HCT116 (cell line): ENCODE data around the gene LEKR1. TPM values are rescaled to one million over a fixed set of nuclear protein-coding genes. Genes with fewer than 3 reads are reported as not detected.

Experiments used
- ATAC-seq: fragments of 200-7000 bp; cut with Tn5 transposase; 2 replicates; pipeline ENCODE4 v1.9.1; 2020; ENCODE audit warnings: mild to moderate bottlenecking, moderate library complexity
- BruUV-seq: library from RNA; stranded (reverse); fragments of 400-500 nt; replicated peaks from 2 replicates; lab custom pipeline; 2021; lab: Mats Ljungman, UMichigan
- CTCF ChIA-PET: fragments of 300-600 bp; sonication (Branson Sonifier 250); formaldehyde crosslinking; loops from one replicate; lab custom pipeline; 2021; ENCODE audit warnings: antibody characterized with exemption; lab: Charles Lee
- POLR2A ChIA-PET: fragments of 300-600, 350-600 bp; sonication (Branson Sonifier 250); formaldehyde crosslinking; loops from one replicate; lab custom pipeline; 2021; ENCODE audit warnings: antibody characterized with exemption; lab: Charles Lee
- RAD21 ChIA-PET, 2 experiments: fragments of 300-600 bp; sonication (Branson Sonifier 250); formaldehyde crosslinking; loops; one replicate each; lab custom pipeline; 2023; ENCODE audit warnings: low total read pairs in 2 of 2; ENCODE audit not compliant: uncharacterized antibody in 2 of 2, unreplicated experiment in 2 of 2, low non-redundant PET in 1 of 2; lab: Charles Lee
- DNase-seq: peaks from one replicate; pipeline ENCODE4 v3.0.0-alpha.2; 2010; ENCODE audit warnings: low read depth, low spot score
- H2AFZ ChIP-seq: fragments of 200-600 bp; shearing (Covaris generic), sonication (generic); 2 replicates; pipeline ENCODE4 v1.6.1; 2017; ENCODE audit warnings: low read depth, mixed run types, mixed read lengths, antibody characterized with exemption, low read length; ENCODE audit not compliant: poor library complexity, severe bottlenecking
- H3K27ac ChIP-seq: 2 replicates; pipeline ENCODE4 v1.5.1; 2012; ENCODE audit warnings: low read depth, low read length
- H3K27me3 ChIP-seq: fragments of 200-600 bp; sonication (generic); 2 replicates; pipeline ENCODE4 v1.6.1; 2016; ENCODE audit warnings: mixed run types, low read length, mixed read lengths; ENCODE audit not compliant: insufficient read depth
- H3K36me3 ChIP-seq, 2 experiments: fragments of 200-500 bp in 1 of 2; fragments of 200-600 bp in 1 of 2; sonication (Bioruptor generic) in 1 of 2; sonication (generic) in 1 of 2; 2 replicates each; pipeline versions ENCODE4 v1.5.1 to v1.6.1; 2014 to 2016; ENCODE audit warnings: low read length in 2 of 2, inconsistent platforms in 1 of 2, mixed read lengths in 1 of 2, mixed run types in 1 of 2; ENCODE audit not compliant: insufficient read depth in 2 of 2, control insufficient read depth in 1 of 2
- H3K4me1 ChIP-seq, 2 experiments: fragments of 200-600 bp in 1 of 2; sonication (generic) in 1 of 2; 2 replicates each; pipeline versions ENCODE4 v1.5.1 to v1.6.1; 2012 to 2017; ENCODE audit warnings: low read length in 2 of 2, inconsistent platforms in 1 of 2, mild to moderate bottlenecking in 1 of 2, mixed read lengths in 1 of 2, mixed run types in 1 of 2, moderate library complexity in 1 of 2; ENCODE audit not compliant: insufficient read depth in 2 of 2, control insufficient read depth in 1 of 2
- H3K4me2 ChIP-seq: fragments of 200-600 bp; sonication (generic); 2 replicates; pipeline ENCODE4 v1.6.1; 2017; ENCODE audit warnings: mixed run types, low read length, mixed read lengths
- H3K4me3 ChIP-seq, 2 experiments: fragments of 200-600 bp in 1 of 2; sonication (generic) in 1 of 2; replicated peaks in 1 of 2; 2 replicates each; pipeline ENCODE4 v1.5.1; 2011 to 2016; ENCODE audit warnings: low read length in 2 of 2, control low read depth in 1 of 2, low read depth in 1 of 2, mild to moderate bottlenecking in 1 of 2, mixed read lengths in 1 of 2, mixed run types in 1 of 2
- H3K79me2 ChIP-seq: fragments of 200-600 bp; sonication (generic); 2 replicates; pipeline ENCODE4 v1.6.1; 2017; ENCODE audit warnings: mild to moderate bottlenecking, mixed run types, low read length, moderate library complexity, mixed read lengths; ENCODE audit not compliant: insufficient read depth
- H3K9ac ChIP-seq: fragments of 200-600 bp; sonication (generic); 2 replicates; pipeline ENCODE4 v1.6.1; 2016; ENCODE audit warnings: low read length, mixed read lengths
- H3K9me2 ChIP-seq: fragments of 200-600 bp; sonication (generic), shearing (Covaris generic); 2 replicates; pipeline ENCODE4 v1.6.1; 2017; ENCODE audit warnings: mixed run types, mild to moderate bottlenecking, moderate library complexity; ENCODE audit not compliant: insufficient read depth
- H3K9me3 ChIP-seq, 2 experiments: fragments of 200-500 bp in 1 of 2; fragments of 200-600 bp in 1 of 2; sonication (Bioruptor generic) in 1 of 2; sonication (generic) in 1 of 2; 2 replicates each; pipeline ENCODE4 v1.6.1; 2014 to 2017; ENCODE audit warnings: low read length in 2 of 2, mixed read lengths in 2 of 2, inconsistent platforms in 1 of 2, low read depth in 1 of 2, mild to moderate bottlenecking in 1 of 2, mixed run types in 1 of 2, moderate library complexity in 1 of 2; ENCODE audit not compliant: control insufficient read depth in 1 of 2, insufficient read depth in 1 of 2
- H4K20me1 ChIP-seq: fragments of 200-600 bp; sonication (generic), shearing (Covaris generic); 2 replicates; pipeline ENCODE4 v1.6.1; 2017; ENCODE audit warnings: mixed run types, mild to moderate bottlenecking, moderate library complexity; ENCODE audit not compliant: insufficient read depth
- ATF3 ChIP-seq: IDR thresholded peaks from 2 replicates; pipeline ENCODE4 v1.6.1; 2012
- CBX3 ChIP-seq: IDR thresholded peaks from 2 replicates; pipeline ENCODE4 v1.6.1; 2012; ENCODE audit warnings: low read depth
- CEBPB ChIP-seq: IDR thresholded peaks from 2 replicates; pipeline ENCODE4 v1.6.1; 2012; ENCODE audit warnings: low read depth
- CTCF ChIP-seq, 3 experiments: fragments of 200-600 bp in 1 of 3; sonication (generic) in 1 of 3; IDR thresholded peaks in 2 of 3; conservative IDR thresholded peaks in 1 of 3; 2 replicates each; pipeline ENCODE4 v1.5.1; 2012 to 2017; ENCODE audit warnings: low read depth in 2 of 3, low read length in 2 of 3, antibody characterized with exemption in 1 of 3, borderline replicate concordance in 1 of 3, control low read depth in 1 of 3, mild to moderate bottlenecking in 1 of 3, mixed read lengths in 1 of 3, mixed run types in 1 of 3, moderate library complexity in 1 of 3; ENCODE audit not compliant: insufficient read depth in 1 of 3
- EGR1 ChIP-seq: IDR thresholded peaks from 2 replicates; pipeline ENCODE4 v1.6.1; 2012; ENCODE audit warnings: low read depth
- ELF1 ChIP-seq: IDR thresholded peaks from 2 replicates; pipeline ENCODE4 v1.6.1; 2012; ENCODE audit warnings: low read depth, borderline replicate concordance
- EZH2 ChIP-seq: fragments of 200-600 bp; sonication (generic); IDR thresholded peaks from 2 replicates; pipeline ENCODE4 v1.6.1; 2017; ENCODE audit warnings: antibody characterized with exemption, mixed run types
- EZH2phosphoT487 ChIP-seq: fragments of 200-600 bp; IDR thresholded peaks from 2 replicates; pipeline ENCODE4 v1.6.1; 2018; ENCODE audit warnings: antibody characterized with exemption, borderline replicate concordance
- FOSL1 ChIP-seq: IDR thresholded peaks from 2 replicates; pipeline ENCODE4 v1.6.1; 2012; ENCODE audit warnings: low read depth
- JUND ChIP-seq: IDR thresholded peaks from 2 replicates; pipeline ENCODE4 v1.6.1; 2012
- POLR2A ChIP-seq: IDR thresholded peaks from 2 replicates; pipeline ENCODE4 v1.7.0; 2011; ENCODE audit warnings: borderline replicate concordance; ENCODE audit not compliant: insufficient read depth, insufficient read length; ENCODE audit errors: extremely low read depth
- POLR2AphosphoS5 ChIP-seq: IDR thresholded peaks from 2 replicates; pipeline ENCODE4 v1.6.1; 2011; ENCODE audit warnings: mild to moderate bottlenecking, low read depth, low read length, moderate library complexity
- REST ChIP-seq: IDR thresholded peaks from 2 replicates; pipeline ENCODE4 v1.6.1; 2012; ENCODE audit warnings: low read depth
- SP1 ChIP-seq: IDR thresholded peaks from 2 replicates; pipeline ENCODE4 v1.6.1; 2012; ENCODE audit warnings: low read depth
- YY1 ChIP-seq: IDR thresholded peaks from 2 replicates; pipeline ENCODE4 v1.6.1; 2011; ENCODE audit warnings: low read length, low read depth, moderate library complexity, mild to moderate bottlenecking; ENCODE audit not compliant: insufficient replicate concordance; ENCODE audit errors: extremely low read depth
- ZFX ChIP-seq: fragments of 450-650 bp; IDR thresholded peaks from 2 replicates; pipeline ENCODE4 v1.6.1; 2017
- ZNF274 ChIP-seq: fragments of 200-500 bp; sonication (Bioruptor generic); IDR thresholded peaks from 2 replicates; pipeline ENCODE4 v1.6.1; 2014; ENCODE audit warnings: mild to moderate bottlenecking, low read depth, low read length, inconsistent platforms
- intact Hi-C: fragments of 100-400 bp; cut with micrococcal nuclease; formaldehyde crosslinking; loops from 2 replicates; pipeline ENCODE4 v1.10.0; 2022
- total RNA-seq: library from RNA; stranded (reverse); gene quantifications from one replicate; pipeline ENCODE4 v1.2.1, GENCODE V29; 2021; ENCODE audit not compliant: unreplicated experiment

Gene LEKR1
- total RNA-seq, 1 experiment from 2014 or later = 2.1 TPM

- no peak for TF ChIP-seq ZFX
These were observed 11.9 kb downstream of the LEKR1 start (continued) for GRCh38 chr3:156838035-156838434.

- Histone ChIP-seq H3K4me1 (peaks cover 0 to 11% of the 10 kb centered on the region in 2 experiments; a peak in 2 of 4 replicates), H2AFZ (no peak overlapping the region), H3K79me2 (no peaks in the 10 kb centered on the region)
- ATAC-seq (no peak), DNase-seq (no peak)
- TF ChIP-seq SP1 (no peak), CTCF (IDR thresholded peaks at IDR 0.05 in 2 of 3, conservative IDR thresholded peaks at IDR 0.05 in 1 of 3; ENCODE audit: borderline replicate concordance in 1 of 3, insufficient read depth in 1 of 3, low read depth in 2 of 3, low read length in 2 of 3) (no peak), JUND (no peak), ZFX (no peak), ELF1 (no peak), ATF3 (no peak), YY1 (no peak), CBX3 (no peak), FOSL1 (no peak), EZH2 (no peak), REST (no peak), CEBPB (no peak), EGR1 (no peak), ZNF274 (no peak), POLR2AphosphoS5 (no peak), POLR2A (no peak), EZH2phosphoT487 (no peak)
- TF ChIP-seq, all 23 proteins: peak for 0
- Histone ChIP-seq H3K27ac (no peak overlapping the region), H3K36me3 (no peaks in the 10 kb centered on the region), H3K9ac (no peak overlapping the region), H4K20me1 (no peaks in the 10 kb centered on the region), H3K27me3 (no peaks in the 10 kb centered on the region), H3K9me3 (no peaks in the 10 kb centered on the region), H3K4me2 (no peak overlapping the region), H3K4me3 (no peak overlapping the region), H3K9me2 (no peaks in the 10 kb centered on the region)
- ChIA-PET POLR2A (interaction anchor here (0.6 kb wide), 1 partner anchor 780 kb away, joined by 3 read pairs; no protein-coding TSS in a partner anchor), CTCF (no interaction called here), RAD21 (no interaction called here)
- BruUV-seq = no TSS peak
- intact Hi-C loops = no loop called here
These were observed 14.9 kb downstream of the LEKR1 start for GRCh38 chr3:156840826-156841689.
